H1 (cell line): ENCODE measurements around the gene ZNF814. TPM values are rescaled to one million over a fixed set of nuclear protein-coding genes. Genes with fewer than 3 reads are reported as not detected.
"Not testable (repeated sequence)": the region's sequence is repeated elsewhere in the genome, so short reads cannot be mapped to it uniquely, and the experiment has no call there.

Experiments used
- CTCF ChIA-PET: fragments of 300-600 bp; sonication (Branson Sonifier 250); formaldehyde crosslinking; loops from one replicate; lab custom pipeline; 2021; ENCODE audit not compliant: partially characterized antibody; lab: Charles Lee
- POLR2A ChIA-PET: fragments of 300-600 bp; sonication (Branson Sonifier 250); formaldehyde crosslinking; loops from one replicate; lab custom pipeline; 2021; ENCODE audit warnings: inconsistent platforms; ENCODE audit not compliant: partially characterized antibody; lab: Charles Lee
- DNase-seq, 2 experiments: peaks; one replicate each; pipeline versions ENCODE4 v3.0.0 to v3.0.0-alpha.2; 2010 to 2022; ENCODE audit warnings: low spot score in 2 of 2, low read depth in 1 of 2, mixed read lengths in 1 of 2
- FAIRE-seq: peaks from 2 replicates; lab custom pipeline; 2011; peaks lifted over from hg19 to GRCh38; lab: Jason Lieb, UNC
- H2AFZ ChIP-seq: 2 replicates; pipeline ENCODE4 v1.8.1; 2012; ENCODE audit warnings: low read length, inconsistent platforms
- H2AK5ac ChIP-seq: 2 replicates; pipeline ENCODE4 v1.6.1; 2013; ENCODE audit warnings: low read depth, low read length
- H2BK120ac ChIP-seq: replicated peaks from 2 replicates; pipeline ENCODE3; 2013; ENCODE audit warnings: low read depth, low read length, inconsistent platforms
- H2BK12ac ChIP-seq: 2 replicates; pipeline ENCODE4 v1.6.1; 2013; ENCODE audit warnings: low read depth, low read length
- H2BK15ac ChIP-seq: 2 replicates; pipeline ENCODE4 v1.6.1; 2013; ENCODE audit warnings: low read length
- H2BK20ac ChIP-seq: 2 replicates; pipeline ENCODE4 v1.6.1; 2013; ENCODE audit warnings: low read length
- H2BK5ac ChIP-seq: 2 replicates; pipeline ENCODE4 v1.6.1; 2013; ENCODE audit warnings: low read depth, low read length
- H3K14ac ChIP-seq: 2 replicates; pipeline ENCODE4 v1.6.1; 2013; ENCODE audit warnings: inconsistent platforms; ENCODE audit not compliant: insufficient read length
- H3K18ac ChIP-seq: 2 replicates; pipeline ENCODE4 v1.6.1; 2013; ENCODE audit warnings: low read length; ENCODE audit errors: extremely low read depth
- H3K23ac ChIP-seq: 2 replicates; pipeline ENCODE4 v1.6.1; 2013; ENCODE audit warnings: inconsistent platforms; ENCODE audit not compliant: insufficient read length
- H3K23me2 ChIP-seq: 2 replicates; pipeline ENCODE4 v1.6.1; 2013; ENCODE audit warnings: low read depth, low read length
- H3K27ac ChIP-seq: 2 replicates; pipeline ENCODE4 v1.6.1; 2011; ENCODE audit warnings: low read depth, low read length, inconsistent platforms
- H3K27me3 ChIP-seq, 4 experiments: replicated peaks in 1 of 4; 1 replicate in 1 of 4; 2 replicates in 3 of 4; pipeline versions ENCODE4 v1.6.1 to v1.8.1; 2011 to 2013; ENCODE audit warnings: low read length in 3 of 4, mild to moderate bottlenecking in 3 of 4, inconsistent platforms in 2 of 4, mixed read lengths in 2 of 4, moderate library complexity in 1 of 4; ENCODE audit not compliant: control insufficient read depth in 3 of 4, insufficient read depth in 3 of 4; ENCODE audit errors: extremely low read depth in 1 of 4
- H3K36me3 ChIP-seq, 4 experiments: 2 replicates each; pipeline versions ENCODE4 v1.6.1 to v1.8.1; 2011 to 2013; ENCODE audit warnings: mild to moderate bottlenecking in 4 of 4, low read length in 3 of 4, moderate library complexity in 2 of 4, control low read depth in 1 of 4, inconsistent platforms in 1 of 4; ENCODE audit not compliant: insufficient read depth in 4 of 4, control insufficient read depth in 2 of 4
- H3K4ac ChIP-seq: replicated peaks from 2 replicates; pipeline ENCODE3; 2013; ENCODE audit warnings: low read length, low read depth, mixed read lengths, inconsistent platforms; ENCODE audit not compliant: insufficient read length
- H3K4me1 ChIP-seq, 4 experiments: replicated peaks in 1 of 4; 1 replicate in 1 of 4; 2 replicates in 3 of 4; pipeline versions ENCODE4 v1.6.1 to v1.8.1; 2011 to 2013; ENCODE audit warnings: low read length in 3 of 4, inconsistent platforms in 2 of 4, mixed read lengths in 1 of 4; ENCODE audit not compliant: insufficient read depth in 4 of 4, control insufficient read depth in 3 of 4
- H3K4me2 ChIP-seq, 2 experiments: 2 replicates each; pipeline versions ENCODE4 v1.6.1 to v1.8.1; 2011 to 2013; ENCODE audit warnings: low read depth in 2 of 2, low read length in 2 of 2, control low read depth in 1 of 2, inconsistent platforms in 1 of 2, mild to moderate bottlenecking in 1 of 2; ENCODE audit not compliant: insufficient read depth in 1 of 2
- H3K4me3 ChIP-seq, 4 experiments: fragments of 200-600, 300-600 bp in 1 of 4; sonication (generic), shearing (Covaris generic), sonication (Bioruptor Twin) in 1 of 4; 2 replicates each; pipeline versions ENCODE4 v1.5.1 to v1.8.1; 2011 to 2016; ENCODE audit warnings: low read length in 4 of 4, low read depth in 3 of 4, control low read depth in 2 of 4, inconsistent platforms in 2 of 4, mild to moderate bottlenecking in 2 of 4, mixed read lengths in 1 of 4, moderate library complexity in 1 of 4; ENCODE audit not compliant: insufficient read depth in 2 of 4; ENCODE audit errors: extremely low read depth in 1 of 4
- H3K56ac ChIP-seq: replicated peaks from 2 replicates; pipeline ENCODE3; 2013; ENCODE audit warnings: low read depth, mild to moderate bottlenecking, mixed read lengths, low read length, inconsistent platforms; ENCODE audit not compliant: insufficient read length
- H3K79me1 ChIP-seq: 2 replicates; pipeline ENCODE4 v1.6.1; 2013; ENCODE audit warnings: low read depth, low read length, control low read depth
- H3K79me2 ChIP-seq, 2 experiments: 2 replicates each; pipeline versions ENCODE4 v1.6.1 to v1.8.1; 2012 to 2013; ENCODE audit warnings: low read length in 2 of 2, mild to moderate bottlenecking in 2 of 2, inconsistent platforms in 1 of 2; ENCODE audit not compliant: insufficient read depth in 2 of 2, control insufficient read depth in 1 of 2
- H3K9ac ChIP-seq, 4 experiments: replicated peaks in 1 of 4; 1 replicate in 1 of 4; 2 replicates in 3 of 4; pipeline versions ENCODE4 v1.6.1 to v1.8.1; 2011 to 2013; ENCODE audit warnings: low read depth in 3 of 4, low read length in 3 of 4, control low read depth in 2 of 4, mild to moderate bottlenecking in 2 of 4, moderate library complexity in 2 of 4, inconsistent platforms in 1 of 4; ENCODE audit errors: extremely low read depth in 1 of 4
- H3K9me3 ChIP-seq, 2 experiments: 2 replicates each; pipeline versions ENCODE4 v1.6.1 to v1.8.1; 2012 to 2013; ENCODE audit warnings: mild to moderate bottlenecking in 2 of 2, moderate library complexity in 2 of 2, control low read depth in 1 of 2, inconsistent platforms in 1 of 2, low read depth in 1 of 2, low read length in 1 of 2, mixed read lengths in 1 of 2; ENCODE audit not compliant: insufficient read depth in 2 of 2
- H4K20me1 ChIP-seq, 2 experiments: replicated peaks in 1 of 2; 2 replicates each; pipeline versions ENCODE3 to v1.8.1; 2011 to 2013; ENCODE audit warnings: inconsistent platforms in 2 of 2, low read length in 2 of 2, mild to moderate bottlenecking in 1 of 2; ENCODE audit not compliant: insufficient read depth in 2 of 2, control insufficient read depth in 1 of 2
- H4K5ac ChIP-seq: 2 replicates; pipeline ENCODE4 v1.6.1; 2013; ENCODE audit warnings: low read length, low read depth, mixed read lengths, inconsistent platforms; ENCODE audit not compliant: insufficient read length
- H4K8ac ChIP-seq: 2 replicates; pipeline ENCODE4 v1.8.0; 2013; ENCODE audit warnings: mild to moderate bottlenecking, moderate library complexity, low read length, inconsistent platforms; ENCODE audit not compliant: insufficient read depth; ENCODE audit errors: extremely low read depth
- H4K91ac ChIP-seq: replicated peaks from 2 replicates; pipeline ENCODE3; 2013; ENCODE audit warnings: low read length, mixed read lengths, inconsistent platforms; ENCODE audit not compliant: insufficient read length
- POLR2AphosphoS5 ChIP-seq: IDR thresholded peaks from 2 replicates; pipeline ENCODE4 v1.6.1; 2011; ENCODE audit warnings: low read depth, low read length
- WGBS, 2 experiments: shearing (Covaris generic) in 1 of 2; methylation state at CpG; one replicate each; pipeline versions ENCODE4 v1.1.6 to v1.1.7; 2013 to 2015; ENCODE audit warnings: low lambda C conversion rate in 2 of 2, mixed read lengths in 2 of 2, inconsistent platforms in 1 of 2, low coverage in 1 of 2, missing lambda C conversion rate in 1 of 2; ENCODE audit not compliant: insufficient replicate concordance in 2 of 2, insufficient coverage in 1 of 2, insufficient read length in 1 of 2; ENCODE audit errors: extremely low coverage in 1 of 2, missing lambda C conversion rate in 1 of 2; 5-methylcytosine and 5-hydroxymethylcytosine counted together
- polyA plus RNA-seq, 7 experiments: library from polyadenylated mRNA; depleted of rRNA in 3 of 7; stranded (reverse) in 5 of 7; unstranded in 2 of 7; fragments of >200 nt in 5 of 7; fragments of 200-250 nt in 2 of 7; gene quantifications; 1 replicate in 5 of 7; 2 replicates in 1 of 7; 4 replicates in 1 of 7; pipeline versions ENCODE4 v1.2.1 to v1.2.3, GENCODE V29; 2011 to 2013; ENCODE audit warnings: missing spikeins in 2 of 7, mixed read lengths in 2 of 7
- total RNA-seq: library from RNA; stranded (reverse); fragmentation: NEBNext Ultra II Directional; extraction: Animal tissue kit (Norgen Biotek cat#: 25700); gene quantifications from 2 replicates; pipeline ENCODE4 v1.2.1, GENCODE V29; 2021

ZNF814 gene
- total and polyA plus RNA-seq, 2 of the 8 experiments (the other 6 are each of a cell fraction or from before 2014, with no cell fraction given) = 90.9 to 99.6 TPM

GRCh38 chr19:57869655-57870054 lies 19.2 kb downstream of the ZNF814 start:
- H3K9me3 ChIP-seq = peaks cover 32 to 35% of the 10 kb centered on the region in 2 experiments
- not testable (repeated sequence) for H3K4ac ChIP-seq

More at GRCh38 chr19:57869655-57870054, 19.2 kb downstream of the ZNF814 start:
- H3K4me2 ChIP-seq, FAIRE-seq, H3K27me3 ChIP-seq, H3K23me2 ChIP-seq, H4K8ac ChIP-seq, H4K20me1 ChIP-seq, H3K4me1 ChIP-seq, H2BK12ac ChIP-seq, DNase-seq, H2BK5ac ChIP-seq, H2AFZ ChIP-seq, H2BK15ac ChIP-seq, H3K23ac ChIP-seq, H3K56ac ChIP-seq, H3K18ac ChIP-seq, H2BK20ac ChIP-seq, H4K91ac ChIP-seq, H3K14ac ChIP-seq, H3K9ac ChIP-seq, H3K27ac ChIP-seq, H4K5ac ChIP-seq, H3K4me3 ChIP-seq, H2BK120ac ChIP-seq, H2AK5ac ChIP-seq: not testable (repeated sequence)
- TF ChIP-seq POLR2AphosphoS5 = 0 out of 2 replicates have a peak, but pooled peaks have one; percentile 18
- peaks cover 10% of the 10 kb centered on the region for H3K79me1 ChIP-seq
- peaks cover 29 to 76% (median 49%) of the 10 kb centered on the region in 4 experiments for H3K36me3 ChIP-seq
- WGBS, 2 experiments = 90% methylated on average over 6 of the region's 6 CpGs; no CpG with 5 or more reads in 1 of the 2 experiments
- ChIA-PET POLR2A (interaction anchor here (1.3 to 8.7 kb wide), 9 partner anchors 8 to 133 kb away, joined by 3 to 94 read pairs (median 7); partner anchors contain the start of genes ZNF606 and ZNF814), CTCF (interaction anchor here (1.4 kb wide), 1 partner anchor 15 kb away, joined by 4 read pairs; no protein-coding TSS in a partner anchor)
- H3K79me2 ChIP-seq = peaks cover 5 to 68% of the 10 kb centered on the region in 2 experiments
